GM12878 (cell line): ENCODE data around the gene PRRT4. TPM values are rescaled to one million over a fixed set of nuclear protein-coding genes. Genes with fewer than 3 reads are reported as not detected.

Experiments
- ASH2L ChIP-seq: fragments of 300-600, 200-600 bp; sonication (generic); IDR thresholded peaks from 2 replicates; pipeline ENCODE4 v1.6.1; 2017; ENCODE audit warnings: low read depth, mild to moderate bottlenecking, borderline replicate concordance
- CREB1 ChIP-seq: IDR thresholded peaks from 2 replicates; pipeline ENCODE4 v1.6.1; 2012; ENCODE audit warnings: low read depth, mild to moderate bottlenecking, inconsistent platforms
- IKZF1 ChIP-seq: fragments of 450-650 bp; conservative IDR thresholded peaks from 2 replicates; pipeline ENCODE4 v1.6.1; 2017; ENCODE audit warnings: antibody characterized with exemption, mild to moderate bottlenecking
- MXI1 ChIP-seq: fragments of 150-350 bp; IDR thresholded peaks from 2 replicates; pipeline ENCODE4 v1.6.1; 2011; ENCODE audit warnings: low read depth, mild to moderate bottlenecking, inconsistent platforms, low read length, improper control_type of control experiment
- NRF1 ChIP-seq: conservative IDR thresholded peaks from 2 replicates; pipeline ENCODE4 v1.6.1; 2011; ENCODE audit warnings: mild to moderate bottlenecking, low read depth, low read length, improper control_type of control experiment
- POLR2AphosphoS5 ChIP-seq: IDR thresholded peaks from 2 replicates; pipeline ENCODE4 v1.6.1; 2011; ENCODE audit warnings: mild to moderate bottlenecking, low read length, inconsistent platforms
- RAD21 ChIP-seq: IDR thresholded peaks from 2 replicates; pipeline ENCODE4 v1.6.1; 2011; ENCODE audit warnings: mild to moderate bottlenecking, low read depth, low read length, moderate library complexity; ENCODE audit not compliant: insufficient read depth
- REST ChIP-seq: IDR thresholded peaks from 2 replicates; pipeline ENCODE4 v1.6.1; 2012; ENCODE audit warnings: mild to moderate bottlenecking, low read depth, low read length
- TAF1 ChIP-seq: IDR thresholded peaks from 2 replicates; pipeline ENCODE4 v1.6.1; 2011; ENCODE audit warnings: mild to moderate bottlenecking, low read depth, low read length, borderline replicate concordance
- ZNF207 ChIP-seq: fragments of 450-650 bp; IDR thresholded peaks from 2 replicates; pipeline ENCODE4 v1.6.1; 2014; ENCODE audit warnings: antibody characterized with exemption, mild to moderate bottlenecking, borderline replicate concordance
- polyA plus RNA-seq, 11 experiments: library from polyadenylated mRNA; depleted of rRNA in 4 of 11; unstranded in 6 of 11; stranded (reverse) in 5 of 11; fragments of >200 nt; fragmentation: Nextera tagmentation in 4 of 11; fragmentation: Illumina TruSeq in 1 of 11; extraction: Ambion mirVana in 4 of 11; extraction: Trizol in 1 of 11; gene quantifications; 1 replicate in 1 of 11; 2 replicates in 10 of 11; pipeline versions ENCODE4 v1.2.1 to v1.2.3, GENCODE V29; 2011 to 2016; ENCODE audit warnings: inconsistent platforms in 2 of 11, missing spikeins in 2 of 11, low read depth in 1 of 11
- total RNA-seq, 4 experiments: library from RNA; depleted of rRNA in 3 of 4; stranded (reverse); fragments of >200 nt in 3 of 4; fragmentation: Illumina TruSeq in 1 of 4; extraction: Trizol in 1 of 4; gene quantifications; 2 replicates each; pipeline versions ENCODE4 v1.2.1 to v1.2.3, GENCODE V29; 2013 to 2021

PRRT4 gene
- total and polyA plus RNA-seq, 10 of the 15 experiments (the other 5 are each of a cell fraction or from before 2014, with no cell fraction given) = not detected

- TF ChIP-seq IKZF1 = no peak
- TF ChIP-seq POLR2AphosphoS5 = no peak
- TF ChIP-seq ZNF207 = no peak
- no peak for TF ChIP-seq MXI1
- no peak for TF ChIP-seq NRF1
- TF ChIP-seq CREB1 = no peak
- 0 out of 2 replicates have a peak, but pooled peaks have one; percentile 2 for TF ChIP-seq RAD21
- TF ChIP-seq REST = no peak
- no peak for TF ChIP-seq TAF1
- no peak for TF ChIP-seq ASH2L
Measured at GRCh38 chr7:128381161-128381821, 19.8 kb upstream of the PRRT4 start (continued).
